Fibroblast of the aortic adventitia (primary cell): ENCODE results near the gene TEDC2. TPM values are rescaled to one million over a fixed set of nuclear protein-coding genes. Genes with fewer than 3 reads are reported as not detected.

Source experiments
- DNase-seq: peaks from one replicate; pipeline ENCODE4 v3.0.0-alpha.2; 2010; ENCODE audit warnings: low read depth
- H3K4me3 ChIP-seq: 2 replicates; pipeline ENCODE4 v1.5.1; 2011; ENCODE audit warnings: low read depth, mild to moderate bottlenecking, control low read depth, low read length, moderate library complexity
- total RNA-seq: library from RNA; depleted of rRNA; stranded (reverse); fragments of >200 nt; gene quantifications from 2 replicates; pipeline ENCODE4 v1.2.3, GENCODE V29; 2012; ENCODE audit warnings: low replicate concordance
- TF ChIP-seq, protein P1 (sequence below): IDR thresholded peaks from 2 replicates; pipeline ENCODE4 v1.5.1; 2011; ENCODE audit warnings: mild to moderate bottlenecking, low read length, control low read depth, inconsistent platforms; ENCODE audit not compliant: insufficient read depth

The TEDC2 gene, protein sequence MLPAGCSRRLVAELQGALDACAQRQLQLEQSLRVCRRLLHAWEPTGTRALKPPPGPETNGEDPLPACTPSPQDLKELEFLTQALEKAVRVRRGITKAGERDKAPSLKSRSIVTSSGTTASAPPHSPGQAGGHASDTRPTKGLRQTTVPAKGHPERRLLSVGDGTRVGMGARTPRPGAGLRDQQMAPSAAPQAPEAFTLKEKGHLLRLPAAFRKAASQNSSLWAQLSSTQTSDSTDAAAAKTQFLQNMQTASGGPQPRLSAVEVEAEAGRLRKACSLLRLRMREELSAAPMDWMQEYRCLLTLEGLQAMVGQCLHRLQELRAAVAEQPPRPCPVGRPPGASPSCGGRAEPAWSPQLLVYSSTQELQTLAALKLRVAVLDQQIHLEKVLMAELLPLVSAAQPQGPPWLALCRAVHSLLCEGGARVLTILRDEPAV
- total RNA-seq, result 1.9 and 11.7 TPM in 2 replicates

GRCh38 chr16:2459647-2460390, at the start of gene TEDC2:
Gene TEDC2 (plus strand): TSS chr16:2460109. CDS start chr16:2460145, 36 bp downstream.
- H3K4me3 ChIP-seq, result peak within 1 kb of the TSS; percentile 71
- TF ChIP-seq, protein P1, sequence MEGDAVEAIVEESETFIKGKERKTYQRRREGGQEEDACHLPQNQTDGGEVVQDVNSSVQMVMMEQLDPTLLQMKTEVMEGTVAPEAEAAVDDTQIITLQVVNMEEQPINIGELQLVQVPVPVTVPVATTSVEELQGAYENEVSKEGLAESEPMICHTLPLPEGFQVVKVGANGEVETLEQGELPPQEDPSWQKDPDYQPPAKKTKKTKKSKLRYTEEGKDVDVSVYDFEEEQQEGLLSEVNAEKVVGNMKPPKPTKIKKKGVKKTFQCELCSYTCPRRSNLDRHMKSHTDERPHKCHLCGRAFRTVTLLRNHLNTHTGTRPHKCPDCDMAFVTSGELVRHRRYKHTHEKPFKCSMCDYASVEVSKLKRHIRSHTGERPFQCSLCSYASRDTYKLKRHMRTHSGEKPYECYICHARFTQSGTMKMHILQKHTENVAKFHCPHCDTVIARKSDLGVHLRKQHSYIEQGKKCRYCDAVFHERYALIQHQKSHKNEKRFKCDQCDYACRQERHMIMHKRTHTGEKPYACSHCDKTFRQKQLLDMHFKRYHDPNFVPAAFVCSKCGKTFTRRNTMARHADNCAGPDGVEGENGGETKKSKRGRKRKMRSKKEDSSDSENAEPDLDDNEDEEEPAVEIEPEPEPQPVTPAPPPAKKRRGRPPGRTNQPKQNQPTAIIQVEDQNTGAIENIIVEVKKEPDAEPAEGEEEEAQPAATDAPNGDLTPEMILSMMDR, result no peak
- peak; percentile 83 for DNase-seq

GRCh38 chr16:2415085-2415484, 44.8 kb upstream of the TEDC2 start:
- TF ChIP-seq, protein P1, result no peak
- DNase-seq, result no peak
- H3K4me3 ChIP-seq, result no peak overlapping the region

- TF ChIP-seq, protein P1, result no peak
- DNase-seq, result peak; percentile 43
- no peak overlapping the region for H3K4me3 ChIP-seq
These were observed 39.9 kb upstream of the TEDC2 start for GRCh38 chr16:2420035-2420434.

DNA sequence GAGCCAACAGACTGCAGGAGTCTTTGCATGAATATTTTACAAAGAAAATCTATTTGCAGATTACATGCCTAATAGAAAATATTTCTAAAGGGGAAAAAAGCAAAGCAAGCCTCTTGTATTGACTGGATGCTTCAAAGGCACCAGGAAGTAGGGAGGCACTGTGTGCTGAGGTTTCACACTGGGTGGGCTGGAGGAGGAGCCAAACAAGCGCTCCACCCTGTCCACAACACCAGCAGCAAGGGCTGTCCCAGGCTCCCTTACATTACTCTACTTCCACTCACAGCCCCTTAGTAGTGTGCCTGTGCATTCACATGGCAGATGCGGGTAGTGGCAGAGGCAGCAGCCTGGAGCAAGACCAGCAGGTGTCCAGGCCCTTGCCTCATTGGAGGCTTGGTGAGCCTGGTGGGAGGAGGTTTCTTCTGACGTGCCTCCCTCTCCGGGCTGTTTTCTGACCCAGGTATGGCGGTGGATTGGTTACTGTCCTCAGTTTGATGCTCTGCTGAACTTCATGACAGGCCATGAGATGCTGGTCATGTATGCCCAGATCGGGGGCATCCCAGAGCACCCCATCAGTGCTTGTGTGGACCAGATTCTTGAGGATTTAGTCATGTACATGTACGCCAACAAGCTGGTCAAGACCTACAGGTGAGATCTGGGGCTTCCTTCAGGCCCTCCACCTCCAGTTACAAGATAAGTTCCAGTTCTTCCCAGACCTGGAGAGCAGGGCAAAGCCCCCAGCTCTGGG, 37.6 kb upstream of the TEDC2 start:
- DNase-seq, result no peak
- no peak overlapping the region for H3K4me3 ChIP-seq
- TF ChIP-seq, protein P1, result no peak

GRCh38 chr16:2424061-2425007, 35.6 kb upstream of the TEDC2 start:
- no peak overlapping the region for H3K4me3 ChIP-seq
- TF ChIP-seq, protein P1, result no peak
- DNase-seq, result no peak

DNA sequence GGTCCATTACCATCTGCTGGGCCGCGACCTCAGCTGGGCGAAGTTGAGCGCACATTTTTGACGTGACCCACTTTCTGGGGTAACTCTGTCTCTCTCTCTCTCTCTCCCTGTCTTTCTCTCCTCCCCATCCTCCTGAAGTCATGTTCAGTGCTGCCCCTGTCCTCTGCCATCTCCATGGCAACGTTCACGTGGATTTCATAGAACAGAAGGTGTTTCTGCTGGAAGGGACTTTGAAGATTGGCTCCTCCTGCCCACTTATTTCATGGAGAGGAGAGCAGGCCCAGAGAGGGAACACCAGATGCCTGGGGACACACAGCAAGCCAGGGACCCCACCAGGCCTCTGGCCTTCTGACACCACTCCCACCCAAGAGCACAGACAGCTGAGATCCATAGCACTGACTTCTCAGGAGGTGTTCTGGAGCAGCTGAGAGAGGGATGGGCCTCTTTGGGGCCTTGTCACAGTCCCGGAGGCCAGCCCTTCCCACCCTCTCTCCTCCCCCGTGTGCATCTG, 34.8 kb upstream of the TEDC2 start:
- no peak for DNase-seq
- no peak overlapping the region for H3K4me3 ChIP-seq
- TF ChIP-seq, protein P1, result no peak
